IgD-negative memory B cell (primary cell): ENCODE measurements around the gene CCDC91. TPM values are rescaled to one million over a fixed set of nuclear protein-coding genes. Genes with fewer than 3 reads are reported as not detected.

Experiments used
- H3K27ac Mint-ChIP-seq, 3 donors: one replicate each; pipeline ENCODE4 v1.8.0; 2020 to 2022; ENCODE audit warnings: mild to moderate bottlenecking in 3 of 3, mixed read lengths in 3 of 3, moderate library complexity in 1 of 3
- H3K27me3 Mint-ChIP-seq: one replicate; pipeline ENCODE4 v1.8.0; 2021; ENCODE audit warnings: mixed read lengths
- H3K36me3 Mint-ChIP-seq: one replicate; pipeline ENCODE4 v1.8.0; 2020; ENCODE audit warnings: mild to moderate bottlenecking, mixed read lengths
- H3K4me1 Mint-ChIP-seq, 3 donors: one replicate each; pipeline ENCODE4 v1.8.0; 2020 to 2022; ENCODE audit warnings: mixed read lengths in 3 of 3, mild to moderate bottlenecking in 1 of 3
- H3K4me3 Mint-ChIP-seq, 4 donors: one replicate each; pipeline ENCODE4 v1.8.0; 2020 to 2022; ENCODE audit warnings: mild to moderate bottlenecking in 4 of 4, mixed read lengths in 4 of 4, moderate library complexity in 3 of 4
- H3K9me3 Mint-ChIP-seq, 3 donors: one replicate each; pipeline ENCODE4 v1.8.0; 2020 to 2021; ENCODE audit warnings: mixed read lengths in 3 of 3, mild to moderate bottlenecking in 1 of 3
- polyA plus RNA-seq: library from polyadenylated mRNA; unstranded; fragments of 300-500 nt; fragmentation: Illumina TruSeq; gene quantifications from one replicate; pipeline ENCODE4 v1.2.3, GENCODE V29; 2021

CCDC91 gene
- polyA plus RNA-seq, 1 donor from 2014 or later = 67.5 TPM

- H3K9me3 Mint-ChIP-seq = peaks cover 0 to 10% (median 3%) of the 10 kb centered on the region in 3 donors
Observed at GRCh38 chr12:28209782-28210181, 19.5 kb downstream of the CCDC91 start.

GRCh38 chr12:28212182-28212581 is 21.9 kb downstream of the CCDC91 start:
- H3K9me3 Mint-ChIP-seq = peaks cover 0 to 10% (median 3%) of the 10 kb centered on the region in 3 donors
- H3K27ac Mint-ChIP-seq = no peak overlapping the region
- H3K36me3 Mint-ChIP-seq = peaks cover 6% of the 10 kb centered on the region
- H3K4me3 Mint-ChIP-seq = no peak overlapping the region
- H3K4me1 Mint-ChIP-seq = peaks cover 8 to 31% (median 22%) of the 10 kb centered on the region in 3 donors
- H3K27me3 Mint-ChIP-seq = no peaks in the 10 kb centered on the region

More at GRCh38 chr12:28209782-28210181, 19.5 kb downstream of the CCDC91 start:
- H3K36me3 Mint-ChIP-seq = peaks cover 6% of the 10 kb centered on the region
- H3K27ac Mint-ChIP-seq = peak overlapping the region in 1 of 3 donors; percentile 23
- peak overlapping the region in 1 of 4 donors; percentile 27 for H3K4me3 Mint-ChIP-seq
- peaks cover 8 to 28% (median 13%) of the 10 kb centered on the region in 3 donors for H3K4me1 Mint-ChIP-seq
- no peaks in the 10 kb centered on the region for H3K27me3 Mint-ChIP-seq

- H3K36me3 Mint-ChIP-seq = peaks cover 6% of the 10 kb centered on the region
- no peak overlapping the region for H3K27ac Mint-ChIP-seq
- H3K4me1 Mint-ChIP-seq = peaks cover 15 to 37% (median 23%) of the 10 kb centered on the region in 3 donors
- peaks cover 5 to 12% (median 7%) of the 10 kb centered on the region in 3 donors for H3K9me3 Mint-ChIP-seq
- no peaks in the 10 kb centered on the region for H3K27me3 Mint-ChIP-seq
- no peak overlapping the region for H3K4me3 Mint-ChIP-seq
Observed at GRCh38 chr12:28215021-28215420, 24.8 kb downstream of the CCDC91 start.

DNA sequence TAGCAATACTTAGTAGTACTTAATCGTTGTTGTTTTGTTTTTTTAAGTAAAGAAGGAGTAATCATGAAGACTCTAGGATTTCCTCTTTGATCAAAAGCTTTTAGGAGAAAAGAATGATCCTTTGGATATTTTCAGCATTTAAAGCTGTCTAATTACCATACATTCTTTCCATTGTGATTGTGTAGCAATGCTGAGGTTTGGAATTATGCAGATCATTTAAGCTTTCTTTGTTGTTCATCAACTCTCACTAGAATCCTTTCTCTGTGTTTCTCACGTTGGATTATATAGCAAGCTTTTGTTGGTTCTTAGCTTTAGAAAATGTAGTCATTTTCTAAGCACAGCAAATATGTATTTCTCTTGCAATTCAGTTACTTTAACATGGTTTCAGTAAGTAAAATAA is 25.8 kb downstream of the CCDC91 start:
- Mint-ChIP-seq H3K9me3 (peaks cover 5 to 7% (median 7%) of the 10 kb centered on the region in 3 donors), H3K4me3 (no peak overlapping the region), H3K36me3 (peaks cover 7% of the 10 kb centered on the region), H3K4me1 (peaks cover 19 to 37% (median 21%) of the 10 kb centered on the region in 3 donors), H3K27ac (no peak overlapping the region), H3K27me3 (no peaks in the 10 kb centered on the region)

- Mint-ChIP-seq H3K27me3 (no peaks in the 10 kb centered on the region), H3K4me1 (peaks cover 31 to 44% (median 36%) of the 10 kb centered on the region in 3 donors), H3K4me3 (no peak overlapping the region), H3K27ac (peak overlapping the region in 2 of 3 donors; percentile 28 to 80), H3K36me3 (peaks cover 11% of the 10 kb centered on the region), H3K9me3 (peaks cover 5 to 7% (median 5%) of the 10 kb centered on the region in 3 donors)
Observed at GRCh38 chr12:28217805-28218204, 27.5 kb downstream of the CCDC91 start.

DNA sequence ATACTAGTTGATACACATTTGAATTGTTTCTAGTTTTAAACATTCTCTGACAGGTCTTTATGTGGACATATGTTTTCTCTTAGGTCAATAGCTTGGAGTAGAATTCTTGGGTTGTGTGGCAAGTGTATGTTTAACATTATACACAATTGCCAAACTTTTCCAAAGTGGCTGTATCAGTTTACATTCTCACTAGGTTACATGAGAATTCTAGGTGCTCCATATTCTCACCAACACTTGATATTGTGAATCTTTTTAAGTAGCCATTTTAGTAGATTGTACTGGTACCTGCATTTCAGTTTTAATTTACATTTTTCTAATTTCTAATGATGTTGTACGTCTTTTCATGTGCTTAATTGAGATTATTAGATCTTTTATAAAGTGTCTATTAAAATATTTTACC is 28.6 kb downstream of the CCDC91 start:
- peaks cover 35 to 53% (median 40%) of the 10 kb centered on the region in 3 donors for H3K4me1 Mint-ChIP-seq
- H3K36me3 Mint-ChIP-seq = peaks cover 11% of the 10 kb centered on the region
- no peaks in the 10 kb centered on the region for H3K27me3 Mint-ChIP-seq
- no peak overlapping the region for H3K27ac Mint-ChIP-seq
- peaks cover 5 to 7% (median 5%) of the 10 kb centered on the region in 3 donors for H3K9me3 Mint-ChIP-seq
- H3K4me3 Mint-ChIP-seq = no peak overlapping the region

GRCh38 chr12:28219827-28220226 is 29.6 kb downstream of the CCDC91 start:
- Mint-ChIP-seq H3K27ac (no peak overlapping the region), H3K27me3 (no peaks in the 10 kb centered on the region), H3K9me3 (peaks cover 5 to 7% (median 5%) of the 10 kb centered on the region in 3 donors), H3K4me3 (no peak overlapping the region), H3K4me1 (peaks cover 38 to 52% (median 39%) of the 10 kb centered on the region in 3 donors), H3K36me3 (peaks cover 11% of the 10 kb centered on the region)

- Mint-ChIP-seq H3K4me3 (peak overlapping the region in 1 of 4 donors; percentile 75), H3K27ac (peak overlapping the region in 1 of 3 donors; percentile 6), H3K9me3 (peaks cover 5 to 13% (median 5%) of the 10 kb centered on the region in 3 donors), H3K27me3 (no peaks in the 10 kb centered on the region), H3K36me3 (peaks cover 13% of the 10 kb centered on the region), H3K4me1 (peaks cover 34 to 56% (median 44%) of the 10 kb centered on the region in 3 donors)
Observed at GRCh38 chr12:28222081-28222700, 31.9 kb downstream of the CCDC91 start.

DNA sequence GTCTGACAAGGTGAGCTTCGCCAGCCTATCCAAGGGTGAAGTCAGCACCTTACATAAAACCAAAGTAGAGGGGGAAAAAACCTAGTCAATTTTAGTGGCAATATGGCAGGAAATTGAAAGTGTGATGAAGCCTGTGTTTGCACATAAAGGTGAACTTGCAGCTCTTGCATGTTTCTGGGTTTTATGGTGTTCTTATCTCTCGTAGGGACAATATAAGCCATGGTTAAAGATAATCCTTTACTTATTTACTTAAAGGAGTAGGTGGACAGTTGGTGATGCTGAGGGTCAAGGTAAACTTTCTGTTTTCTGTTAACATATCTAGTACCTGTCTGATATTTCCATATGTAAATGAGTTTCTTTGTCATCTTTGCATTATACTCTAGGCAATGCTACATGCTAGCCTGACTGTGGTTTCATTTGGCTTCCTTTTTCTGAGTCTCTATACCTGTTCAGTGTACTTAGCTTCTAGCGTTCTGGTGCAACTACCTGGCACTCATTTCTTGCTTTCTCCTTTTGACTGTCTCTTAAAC is 32.8 kb downstream of the CCDC91 start:
- peaks cover 39 to 54% (median 42%) of the 10 kb centered on the region in 3 donors for H3K4me1 Mint-ChIP-seq
- H3K36me3 Mint-ChIP-seq = peaks cover 18% of the 10 kb centered on the region
- peak overlapping the region in 2 of 3 donors; percentile 6 to 69 for H3K27ac Mint-ChIP-seq
- H3K27me3 Mint-ChIP-seq = no peaks in the 10 kb centered on the region
- peak overlapping the region in 3 of 4 donors; percentile 21 to 85 (median 71) for H3K4me3 Mint-ChIP-seq
- peaks cover 4 to 16% (median 8%) of the 10 kb centered on the region in 3 donors for H3K9me3 Mint-ChIP-seq

DNA sequence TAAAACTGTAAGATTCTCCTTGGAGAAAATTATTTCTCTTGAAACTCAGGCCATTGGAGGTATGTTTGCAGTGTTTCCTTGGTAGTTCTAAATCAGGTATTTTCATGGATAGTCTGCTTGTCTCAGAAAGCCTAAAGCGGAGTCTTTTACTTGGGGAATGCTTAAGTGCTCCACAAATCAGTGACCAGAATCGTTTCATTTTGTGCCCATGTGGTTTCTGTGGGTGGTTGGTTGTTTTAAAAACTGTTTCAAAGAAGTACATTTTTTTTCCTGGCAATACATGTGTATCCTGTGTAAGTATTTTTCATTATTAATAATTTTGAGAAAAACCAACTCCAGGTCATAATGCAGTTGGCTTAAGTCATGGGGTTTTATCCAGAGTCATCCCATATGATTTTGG is 33.6 kb downstream of the CCDC91 start:
- peaks cover 0 to 12% (median 3%) of the 10 kb centered on the region in 3 donors for H3K9me3 Mint-ChIP-seq
- no peaks in the 10 kb centered on the region for H3K27me3 Mint-ChIP-seq
- H3K4me3 Mint-ChIP-seq = peak overlapping the region in 2 of 4 donors; percentile 58 to 71
- H3K27ac Mint-ChIP-seq = no peak overlapping the region
- peaks cover 37 to 54% (median 43%) of the 10 kb centered on the region in 3 donors for H3K4me1 Mint-ChIP-seq
- H3K36me3 Mint-ChIP-seq = peaks cover 13% of the 10 kb centered on the region

- Mint-ChIP-seq H3K36me3 (peaks cover 20% of the 10 kb centered on the region), H3K4me3 (no peak overlapping the region), H3K9me3 (peaks cover 0 to 12% (median 3%) of the 10 kb centered on the region in 3 donors), H3K27ac (no peak overlapping the region), H3K27me3 (no peaks in the 10 kb centered on the region), H3K4me1 (peaks cover 40 to 54% (median 49%) of the 10 kb centered on the region in 3 donors)
Observed at GRCh38 chr12:28226705-28227104, 36.4 kb downstream of the CCDC91 start.

GRCh38 chr12:28227251-28227650 is 37.0 kb downstream of the CCDC91 start:
- H3K27me3 Mint-ChIP-seq = no peaks in the 10 kb centered on the region
- H3K27ac Mint-ChIP-seq = no peak overlapping the region
- peaks cover 36 to 49% (median 43%) of the 10 kb centered on the region in 3 donors for H3K4me1 Mint-ChIP-seq
- peak overlapping the region in 1 of 4 donors; percentile 53 for H3K4me3 Mint-ChIP-seq
- peaks cover 0 to 12% (median 3%) of the 10 kb centered on the region in 3 donors for H3K9me3 Mint-ChIP-seq
- peaks cover 20% of the 10 kb centered on the region for H3K36me3 Mint-ChIP-seq

GRCh38 chr12:28231248-28231647 is 41.0 kb downstream of the CCDC91 start:
- Mint-ChIP-seq H3K36me3 (peaks cover 22% of the 10 kb centered on the region), H3K9me3 (peaks cover 0 to 12% (median 3%) of the 10 kb centered on the region in 3 donors), H3K4me3 (no peak overlapping the region), H3K27me3 (no peaks in the 10 kb centered on the region), H3K27ac (no peak overlapping the region), H3K4me1 (peaks cover 27 to 29% (median 27%) of the 10 kb centered on the region in 3 donors)

DNA sequence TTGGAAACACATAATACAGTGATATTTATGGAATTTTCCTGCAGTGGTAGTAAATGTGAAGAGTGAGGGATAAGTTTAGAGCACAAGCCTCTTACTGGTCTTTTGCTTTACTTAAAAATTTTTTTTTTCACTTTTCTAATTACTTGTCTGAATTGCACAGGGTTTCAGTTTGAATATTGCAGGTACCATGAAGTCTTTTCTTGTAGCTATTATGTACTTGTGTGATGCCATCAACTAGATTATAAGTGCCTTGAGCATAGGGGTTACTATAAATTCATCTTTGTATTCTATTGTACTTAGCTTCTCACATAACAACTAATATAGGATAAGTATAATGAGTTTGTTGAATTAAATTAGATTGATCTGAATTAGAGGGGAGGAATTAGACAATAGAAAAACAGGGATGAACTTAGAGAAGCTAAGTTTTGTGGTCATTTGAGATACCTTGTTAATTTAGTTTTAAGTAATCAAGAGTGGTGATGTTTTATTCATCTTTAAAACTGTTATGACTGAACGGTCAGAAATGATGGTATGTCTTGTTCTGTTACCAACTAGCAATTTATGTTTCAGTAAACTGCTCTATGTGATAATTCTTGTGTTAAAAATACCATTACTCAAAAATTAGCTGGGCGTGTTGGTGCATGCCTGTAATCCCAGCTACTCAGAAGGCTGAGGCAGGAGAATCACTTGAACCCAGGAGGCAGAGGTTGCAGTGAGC is 42.1 kb downstream of the CCDC91 start:
- Mint-ChIP-seq H3K27me3 (no peaks in the 10 kb centered on the region), H3K4me3 (no peak overlapping the region), H3K9me3 (peaks cover 0 to 3% (median 2%) of the 10 kb centered on the region in 3 donors), H3K36me3 (peaks cover 18% of the 10 kb centered on the region), H3K27ac (no peak overlapping the region), H3K4me1 (peaks cover 20 to 21% (median 21%) of the 10 kb centered on the region in 3 donors)

DNA sequence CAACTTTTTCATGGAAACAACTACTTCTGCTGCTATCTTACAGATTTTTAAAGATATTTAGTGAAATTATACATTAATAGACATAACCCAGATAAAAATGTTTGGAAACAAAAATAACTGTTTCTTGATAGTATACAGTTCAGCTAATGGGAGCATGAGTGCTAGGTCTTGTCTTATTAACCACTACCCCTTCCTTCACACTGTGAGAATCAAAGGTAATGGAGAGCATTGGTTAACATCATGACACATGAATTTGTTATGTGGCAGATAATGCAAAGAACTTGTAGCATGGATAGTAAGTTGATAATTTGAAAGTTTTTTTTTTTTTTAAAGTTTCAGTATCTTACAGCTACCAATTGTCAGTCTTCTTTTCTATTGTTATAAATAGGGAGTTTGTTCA is 44.2 kb downstream of the CCDC91 start:
- Mint-ChIP-seq H3K4me1 (peaks cover 9 to 20% (median 12%) of the 10 kb centered on the region in 3 donors), H3K27ac (no peak overlapping the region)

More for the DNA sequence above, 44.2 kb downstream of the CCDC91 start:
- Mint-ChIP-seq H3K27me3 (no peaks in the 10 kb centered on the region), H3K4me3 (no peak overlapping the region), H3K36me3 (peaks cover 14% of the 10 kb centered on the region), H3K9me3 (no peaks in the 10 kb centered on the region)
